Large intestine (tissue), 3 donors: Measurements from ENCODE around the gene KRT78. TPM values are rescaled to one million over a fixed set of nuclear protein-coding genes. Genes with fewer than 3 reads are reported as not detected.

Experiments
- DNase-seq, 2 donors: peaks; one replicate each; pipeline versions ENCODE4 v3.0.0 to v3.0.0-alpha.2; 2013
- H3K27ac ChIP-seq: one replicate; pipeline ENCODE4 v1.5.1; 2013; ENCODE audit warnings: low read length
- H3K27me3 ChIP-seq: 2 replicates; pipeline ENCODE4 v1.6.1; 2013; ENCODE audit warnings: low read length; ENCODE audit not compliant: control insufficient read depth, insufficient read depth
- H3K36me3 ChIP-seq: 2 replicates; pipeline ENCODE4 v1.6.1; 2013; ENCODE audit warnings: low read length; ENCODE audit not compliant: control insufficient read depth, insufficient read depth
- H3K4me1 ChIP-seq: one replicate; pipeline ENCODE4 v1.6.1; 2013; ENCODE audit warnings: low read length; ENCODE audit not compliant: control insufficient read depth, insufficient read depth
- H3K4me3 ChIP-seq: one replicate; pipeline ENCODE4 v1.5.1; 2013; ENCODE audit warnings: low read length
- H3K9me3 ChIP-seq: one replicate; pipeline ENCODE4 v1.6.1; 2013; ENCODE audit warnings: mild to moderate bottlenecking, low read depth, low read length, moderate library complexity; ENCODE audit not compliant: control insufficient read depth
- WGBS: methylation state at CpG from one replicate; pipeline ENCODE4 v1.1.5; 2013; ENCODE audit warnings: low lambda C conversion rate; ENCODE audit not compliant: insufficient coverage; 5-methylcytosine and 5-hydroxymethylcytosine counted together
- polyA plus RNA-seq: library from polyadenylated mRNA; unstranded; fragments of 120-200 nt; gene quantifications from one replicate; pipeline ENCODE4 v1.2.1, GENCODE V29; 2013

Gene KRT78
- polyA plus RNA-seq, 1 donor, result not detected

GRCh38 chr12:52879394-52880351 lies 30.9 kb upstream of the KRT78 start:
- DNase-seq, result peak; percentile 81
- no CpG with 5 or more reads among the region's 38 CpGs for WGBS
- Histone ChIP-seq H3K27ac (no peak overlapping the region), H3K36me3 (no peaks in the 10 kb centered on the region), H3K4me1 (peaks cover 22% of the 10 kb centered on the region), H3K4me3 (peak overlapping the region; percentile 5), H3K9me3 (peaks cover 3% of the 10 kb centered on the region), H3K27me3 (no peaks in the 10 kb centered on the region)

DNA sequence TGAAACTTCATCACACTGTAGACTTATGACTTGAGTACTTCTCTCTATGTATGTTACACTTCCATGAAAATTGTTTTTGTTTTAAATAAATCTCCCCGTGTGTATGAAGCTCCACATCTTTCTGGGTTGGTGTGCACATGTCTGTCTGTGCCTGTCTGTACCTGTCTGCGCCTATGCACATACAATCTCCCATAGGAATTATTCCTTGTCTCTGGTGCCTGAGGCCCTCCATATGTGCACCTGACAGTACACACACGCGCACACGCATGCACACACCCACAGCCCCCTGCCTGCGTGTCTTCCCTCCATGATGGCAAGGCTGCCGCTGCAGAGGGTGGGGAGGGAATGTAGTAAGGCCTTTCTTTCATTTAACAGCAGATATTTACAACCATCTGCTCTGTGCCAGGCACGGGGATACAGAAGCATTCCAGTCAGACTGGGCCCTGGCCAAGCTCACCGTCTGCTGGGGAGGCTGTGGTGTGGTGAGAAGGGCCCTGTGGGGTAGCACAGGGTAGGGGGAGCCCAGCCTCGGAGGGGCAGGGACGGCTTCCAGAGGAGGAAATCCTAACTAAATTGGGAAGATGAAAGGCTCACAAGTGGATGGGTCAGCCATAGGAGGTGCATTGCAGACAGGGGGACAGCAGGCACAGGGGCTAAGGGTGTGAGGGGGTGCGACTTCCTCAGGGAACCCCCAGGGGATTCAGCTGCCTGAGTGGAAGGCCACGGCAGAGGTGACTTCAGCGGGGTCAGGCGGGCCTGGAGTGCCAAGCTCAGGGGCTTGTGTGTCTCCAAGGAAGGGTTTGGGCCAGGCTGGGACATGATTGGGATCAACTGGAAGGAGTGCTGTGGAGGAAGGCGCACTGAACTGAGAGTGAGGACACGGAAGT lies 30.0 kb upstream of the KRT78 start:
- 100% methylated on average over 1 of the region's 17 CpGs for WGBS
- no peaks in the 10 kb centered on the region for H3K36me3 ChIP-seq
- DNase-seq, result no peak
- H3K27ac ChIP-seq, result no peak overlapping the region
- H3K27me3 ChIP-seq, result no peaks in the 10 kb centered on the region
- H3K4me1 ChIP-seq, result peaks cover 24% of the 10 kb centered on the region
- H3K9me3 ChIP-seq, result peaks cover 3% of the 10 kb centered on the region
- H3K4me3 ChIP-seq, result no peak overlapping the region

GRCh38 chr12:52877242-52877641 lies 28.4 kb upstream of the KRT78 start:
- H3K36me3 ChIP-seq, result no peaks in the 10 kb centered on the region
- peaks cover 39% of the 10 kb centered on the region for H3K4me1 ChIP-seq
- no peaks in the 10 kb centered on the region for H3K27me3 ChIP-seq
- H3K9me3 ChIP-seq, result peaks cover 3% of the 10 kb centered on the region
- H3K27ac ChIP-seq, result no peak overlapping the region
- no CpG with 5 or more reads among the region's 3 CpGs for WGBS
- H3K4me3 ChIP-seq, result no peak overlapping the region
- DNase-seq, result peak in 1 of 2 donors; percentile 13

- no peak overlapping the region for H3K4me3 ChIP-seq
- H3K36me3 ChIP-seq, result no peaks in the 10 kb centered on the region
- H3K4me1 ChIP-seq, result peaks cover 43% of the 10 kb centered on the region
- DNase-seq, result peak in 1 of 2 donors; percentile 15
- no CpG with 5 or more reads among the region's 7 CpGs for WGBS
- no peak overlapping the region for H3K27ac ChIP-seq
- H3K9me3 ChIP-seq, result peaks cover 3% of the 10 kb centered on the region
- no peaks in the 10 kb centered on the region for H3K27me3 ChIP-seq
Observed at GRCh38 chr12:52876372-52876771, 27.6 kb upstream of the KRT78 start.

DNA sequence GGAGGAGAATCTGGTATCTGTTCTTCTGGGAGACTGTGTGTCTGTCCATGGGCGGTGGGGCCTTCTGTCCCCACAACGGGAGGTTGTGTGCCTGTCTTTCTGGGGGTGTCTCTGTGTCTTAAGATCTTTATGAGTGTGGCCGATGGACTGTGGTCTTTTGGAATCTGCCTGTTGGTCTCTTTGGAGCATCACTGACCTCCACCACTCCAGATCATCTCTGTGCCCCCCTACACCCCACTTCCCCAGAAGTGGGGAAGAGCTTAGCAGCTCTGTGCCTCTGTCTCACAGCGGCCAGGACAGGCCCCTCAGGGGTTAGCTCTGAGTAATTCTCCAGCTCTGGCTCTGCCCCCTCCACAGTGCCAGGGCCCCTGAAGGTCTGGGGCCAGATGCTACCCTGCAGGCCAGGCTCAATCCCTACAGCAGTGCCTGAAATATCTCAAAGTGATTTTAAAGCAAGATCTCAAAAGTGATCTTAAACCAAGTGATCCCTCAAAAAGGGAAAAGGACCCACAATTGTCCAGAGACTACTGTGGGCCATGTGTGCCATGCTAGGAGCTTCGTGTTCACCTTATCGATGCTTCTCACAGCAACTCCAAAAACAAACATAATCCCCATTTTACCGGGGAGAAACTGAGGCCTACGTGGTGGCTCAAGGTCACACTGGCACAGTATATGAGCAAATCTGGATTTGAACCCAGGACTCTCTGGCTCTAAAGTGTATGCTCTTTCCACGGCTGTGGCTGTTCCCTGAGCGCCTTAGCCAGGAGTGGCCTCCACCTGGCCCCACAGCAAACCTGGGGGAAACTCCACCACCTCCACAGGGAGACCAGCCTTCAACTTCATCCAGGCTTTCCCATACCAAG lies 26.0 kb upstream of the KRT78 start:
- no CpG with 5 or more reads among the region's 10 CpGs for WGBS
- H3K27me3 ChIP-seq, result no peaks in the 10 kb centered on the region
- no peak for DNase-seq
- H3K9me3 ChIP-seq, result peaks cover 3% of the 10 kb centered on the region
- H3K36me3 ChIP-seq, result no peaks in the 10 kb centered on the region
- peak overlapping the region; percentile 66 for H3K27ac ChIP-seq
- peaks cover 43% of the 10 kb centered on the region for H3K4me1 ChIP-seq
- peak overlapping the region; percentile 16 for H3K4me3 ChIP-seq

DNA sequence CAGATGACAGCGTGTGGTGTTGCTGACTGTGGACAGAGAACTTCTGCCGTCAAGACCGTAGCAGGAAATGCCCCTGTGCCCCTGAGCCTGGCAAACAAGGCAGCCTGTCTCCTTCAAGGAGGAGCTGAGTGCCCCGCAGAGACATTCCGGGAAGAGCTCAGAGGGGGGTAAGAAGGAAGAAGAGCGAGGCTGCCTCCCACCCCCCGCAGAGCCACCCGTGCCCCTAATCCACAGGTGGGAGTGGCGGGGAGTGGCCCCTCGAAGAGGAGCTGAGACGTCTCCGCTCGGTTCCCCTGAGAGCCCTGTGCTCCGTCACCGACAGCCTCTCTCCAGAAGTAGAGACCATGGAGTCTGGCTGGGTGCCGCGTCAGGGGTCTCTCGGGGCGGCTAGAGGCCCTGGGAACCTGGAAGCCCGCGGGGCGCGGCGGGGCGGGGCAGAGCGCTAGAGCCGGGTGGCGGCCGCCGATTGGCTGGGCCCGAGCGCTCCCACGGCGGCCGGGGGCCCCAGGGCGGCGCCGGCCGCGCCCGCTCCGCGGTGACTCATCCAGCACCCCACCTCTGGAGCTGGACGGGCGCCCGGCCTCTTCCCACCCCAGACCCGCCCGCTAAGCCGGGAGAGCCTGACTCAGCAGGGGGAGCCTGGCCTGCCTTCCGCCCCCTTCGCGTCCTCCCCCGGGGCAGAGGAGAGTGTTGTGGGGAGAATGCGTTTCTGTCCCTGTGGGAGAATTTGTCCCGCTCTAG lies 25.2 kb upstream of the KRT78 start:
- H3K27me3 ChIP-seq, result no peaks in the 10 kb centered on the region
- H3K27ac ChIP-seq, result peak overlapping the region; percentile 69
- no peaks in the 10 kb centered on the region for H3K9me3 ChIP-seq
- WGBS, result no CpG with 5 or more reads among the region's 55 CpGs
- H3K36me3 ChIP-seq, result no peaks in the 10 kb centered on the region
- peaks cover 43% of the 10 kb centered on the region for H3K4me1 ChIP-seq
- peak; percentile 86 to 96 for DNase-seq
- peak overlapping the region; percentile 60 for H3K4me3 ChIP-seq

DNA sequence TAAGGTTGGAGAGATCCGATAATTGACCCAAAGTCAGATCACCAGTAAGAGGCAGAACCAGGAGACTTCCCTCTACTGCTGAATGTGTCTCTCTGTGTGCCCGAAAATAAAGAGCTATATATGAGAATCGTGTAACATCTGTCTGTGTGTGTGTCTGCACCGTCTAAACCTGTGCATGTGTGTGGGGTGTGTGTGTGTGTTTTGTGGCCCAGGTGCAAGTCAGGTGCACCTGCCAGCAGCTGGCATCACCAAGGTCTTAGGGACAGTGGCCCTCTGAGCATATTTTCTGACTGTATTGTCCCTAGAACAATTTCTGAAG lies 24.7 kb upstream of the KRT78 start:
- peak overlapping the region; percentile 60 for H3K4me3 ChIP-seq
- H3K36me3 ChIP-seq, result no peaks in the 10 kb centered on the region
- H3K9me3 ChIP-seq, result no peaks in the 10 kb centered on the region
- no peaks in the 10 kb centered on the region for H3K27me3 ChIP-seq
- 29% methylated on average over 1 of the region's 4 CpGs for WGBS
- peak overlapping the region; percentile 69 for H3K27ac ChIP-seq
- H3K4me1 ChIP-seq, result peaks cover 43% of the 10 kb centered on the region
- DNase-seq, result peak in 1 of 2 donors; percentile 76

DNA sequence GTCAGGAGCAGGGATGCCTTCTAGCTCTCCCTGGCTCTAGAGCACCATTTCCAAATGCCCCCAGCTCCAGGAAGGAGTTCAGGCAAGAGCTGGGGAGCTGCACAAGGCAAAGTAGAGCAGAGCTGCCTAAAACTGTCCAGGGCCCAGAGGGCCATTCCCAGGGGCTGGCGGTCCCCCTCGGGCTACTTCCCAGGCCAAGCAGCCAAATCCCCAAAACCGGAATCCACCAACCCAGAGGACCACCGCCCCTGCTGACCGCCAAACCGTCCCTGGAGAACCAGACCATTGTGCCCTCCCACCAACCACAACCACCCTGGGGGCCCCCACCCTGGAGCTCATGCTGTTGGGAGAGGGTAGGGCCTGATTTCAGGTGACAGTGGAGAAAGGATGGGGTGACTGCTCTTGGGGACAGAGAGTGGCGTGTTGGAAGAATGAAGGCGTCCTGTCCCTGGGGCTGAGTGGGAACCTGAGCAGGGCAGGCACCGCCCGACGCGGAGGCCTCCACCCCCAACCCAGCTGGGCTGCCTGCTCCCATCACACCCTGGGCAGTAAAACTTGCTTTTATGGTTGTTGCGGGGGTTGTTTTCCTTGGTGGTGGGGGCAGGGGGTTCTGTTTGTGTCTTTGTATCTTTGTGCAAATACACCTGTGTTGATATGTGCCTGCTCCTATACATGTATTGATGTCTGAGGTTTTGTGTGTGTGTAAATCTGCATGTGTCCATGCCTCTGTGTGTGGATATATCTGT lies 24.0 kb upstream of the KRT78 start:
- H3K9me3 ChIP-seq, result no peaks in the 10 kb centered on the region
- H3K27me3 ChIP-seq, result no peaks in the 10 kb centered on the region
- DNase-seq, result peak; percentile 56 to 82
- H3K4me3 ChIP-seq, result no peak overlapping the region
- peaks cover 39% of the 10 kb centered on the region for H3K4me1 ChIP-seq
- peak overlapping the region; percentile 69 for H3K27ac ChIP-seq
- H3K36me3 ChIP-seq, result no peaks in the 10 kb centered on the region
- no CpG with 5 or more reads among the region's 13 CpGs for WGBS
